Measurements from ENCODE around the gene CABLES2. TPM values are rescaled to one million over a fixed set of nuclear protein-coding genes. Genes with fewer than 3 reads are reported as not detected.

CABLES2 gene
- total and polyA plus RNA-seq, 2 donors (not counting 3 experiments of a cell fraction or from before 2014, with no cell fraction given) = 7.8 to 9.9 TPM

GRCh38 chr20:62346398-62347150 lies 60.5 kb downstream of the CABLES2 start:
- Histone ChIP-seq H3K27ac (ENCODE audit: insufficient read depth, low read depth, low read length) (no peak overlapping the region), H3K9me1 (replicated peaks; ENCODE audit: control insufficient read depth, extremely low read depth, insufficient read depth, low read length) (no peaks in the 10 kb centered on the region), H3K36me3 (ENCODE audit: control insufficient read depth in 2 of 2, extremely low read depth in 1 of 2, insufficient read depth in 2 of 2, low read length in 2 of 2) (peaks cover 7 to 31% of the 10 kb centered on the region in 2 experiments), H3K4me1 (ENCODE audit: control insufficient read depth, extremely low read depth, insufficient read depth, low read length) (no peaks in the 10 kb centered on the region), H3K4me2 (ENCODE audit: insufficient read depth, low read length) (no peak overlapping the region), H2AFZ (ENCODE audit: low read depth, low read length) (no peak overlapping the region), H3K4me3 (replicated peaks in 1 of 3; ENCODE audit: insufficient read depth in 1 of 3, low read depth in 1 of 3, low read length in 3 of 3) (no peak overlapping the region), H3K9me3 (replicated peaks; ENCODE audit: control insufficient read depth, insufficient read depth, low read length) (no peaks in the 10 kb centered on the region), H3K27me3 (ENCODE audit: control insufficient read depth in 2 of 2, insufficient read depth in 2 of 2, low read length in 2 of 2) (no peaks in the 10 kb centered on the region), H3K79me2 (ENCODE audit: control insufficient read depth, insufficient read depth, low read length) (peaks cover 6% of the 10 kb centered on the region), H4K20me1 (replicated peaks; ENCODE audit: control insufficient read depth, extremely low read depth, insufficient read depth, low read length) (no peaks in the 10 kb centered on the region), H3K9ac (replicated peaks; ENCODE audit: extremely low read depth, insufficient read depth, low read length) (no peak overlapping the region)
- DNase-seq (ENCODE audit: low read depth, low spot score) (no peak), FAIRE-seq (no peak)
- intact Hi-C loops (cut with micrococcal nuclease) (no loop called here), dilution Hi-C loops (cut with MboI; ENCODE audit: extremely low pct_ligation_motif_present, low sequenced_read_pairs) (no loop called here)
- BruUV-seq (replicated peaks) = no TSS peak
- ChIA-PET POLR2A (no interaction called here), CTCF (no interaction called here)
- TF ChIP-seq MAX (IDR thresholded peaks at IDR 0.05; ENCODE audit: insufficient read depth, insufficient read length) (no peak), EZH2 (IDR thresholded peaks at IDR 0.05; ENCODE audit: borderline replicate concordance, low read depth, low read length, severe bottlenecking) (no peak), MYC (IDR thresholded peaks at IDR 0.05; ENCODE audit: low read depth, low read length) (no peak), POLR2AphosphoS5 (IDR thresholded peaks at IDR 0.05; ENCODE audit: insufficient read depth, low read depth, low read length) (no peak)

GRCh38 chr20:62345681-62346370 lies 61.3 kb downstream of the CABLES2 start:
- H3K27me3 ChIP-seq (ENCODE audit: control insufficient read depth in 2 of 2, insufficient read depth in 2 of 2, low read length in 2 of 2) = no peaks in the 10 kb centered on the region
- intact Hi-C loops (cut with micrococcal nuclease) = no loop called here
- BruUV-seq (replicated peaks) = no TSS peak

More at GRCh38 chr20:62345681-62346370, 61.3 kb downstream of the CABLES2 start:
- dilution Hi-C loops (cut with MboI; ENCODE audit: extremely low pct_ligation_motif_present, low sequenced_read_pairs) = no loop called here
- no peaks in the 10 kb centered on the region for H3K9me3 ChIP-seq (replicated peaks; ENCODE audit: control insufficient read depth, insufficient read depth, low read length)
- POLR2A ChIA-PET = no interaction called here
- H3K9me1 ChIP-seq (replicated peaks; ENCODE audit: control insufficient read depth, extremely low read depth, insufficient read depth, low read length) = no peaks in the 10 kb centered on the region
- DNase-seq (ENCODE audit: low read depth, low spot score) (no peak), FAIRE-seq (no peak)
- H4K20me1 ChIP-seq (replicated peaks; ENCODE audit: control insufficient read depth, extremely low read depth, insufficient read depth, low read length) = no peaks in the 10 kb centered on the region
- H3K4me2 ChIP-seq (ENCODE audit: insufficient read depth, low read length) = no peak overlapping the region
- CTCF ChIA-PET = no interaction called here
- no peak overlapping the region for H3K4me3 ChIP-seq (replicated peaks in 1 of 3; ENCODE audit: insufficient read depth in 1 of 3, low read depth in 1 of 3, low read length in 3 of 3)
- H3K9ac ChIP-seq (replicated peaks; ENCODE audit: extremely low read depth, insufficient read depth, low read length) = no peak overlapping the region
- H3K36me3 ChIP-seq (ENCODE audit: control insufficient read depth in 2 of 2, extremely low read depth in 1 of 2, insufficient read depth in 2 of 2, low read length in 2 of 2) = peaks cover 4 to 26% of the 10 kb centered on the region in 2 experiments
- H3K4me1 ChIP-seq (ENCODE audit: control insufficient read depth, extremely low read depth, insufficient read depth, low read length) = no peaks in the 10 kb centered on the region
- no peak overlapping the region for H2AFZ ChIP-seq (ENCODE audit: low read depth, low read length)
- TF ChIP-seq JUN (IDR thresholded peaks at IDR 0.05; ENCODE audit: borderline replicate concordance, insufficient read depth, insufficient read length, low read depth) = no peak
- H3K27ac ChIP-seq (ENCODE audit: insufficient read depth, low read depth, low read length) = no peak overlapping the region
- peaks cover 9% of the 10 kb centered on the region for H3K79me2 ChIP-seq (ENCODE audit: control insufficient read depth, insufficient read depth, low read length)
